ENCODE measurements around the gene SPATA12.

SPATA12 gene

GRCh38 chr3:57098418-57099310 lies 38.2 kb downstream of the SPATA12 start:
- Mint-ChIP-seq H3K4me3 (no peak overlapping the region), H3K4me1 (peaks cover 2 to 9% of the 10 kb centered on the region in 2 donors), H3K27me3 (peaks cover 4 to 6% of the 10 kb centered on the region in 2 donors), H3K36me3 (no peaks in the 10 kb centered on the region), H3K9me3 (no peaks in the 10 kb centered on the region), H3K27ac (no peak overlapping the region)
- no peak for DNase-seq
- no peak for ATAC-seq (replicated peaks)

GRCh38 chr3:57100046-57100695 lies 39.7 kb downstream of the SPATA12 start:
- no peak overlapping the region for H3K4me3 Mint-ChIP-seq
- DNase-seq (peak; percentile 27), ATAC-seq (replicated peaks) (peak; percentile 83 to 88)
- H3K27ac Mint-ChIP-seq: no peak overlapping the region
- H3K4me1 Mint-ChIP-seq: no peaks in the 10 kb centered on the region
- no peaks in the 10 kb centered on the region for H3K9me3 Mint-ChIP-seq
- H3K27me3 Mint-ChIP-seq: peaks cover 4 to 6% of the 10 kb centered on the region in 2 donors
- no peaks in the 10 kb centered on the region for H3K36me3 Mint-ChIP-seq

GRCh38 chr3:57105585-57105984 lies 45.1 kb downstream of the SPATA12 start:
- H3K4me3 Mint-ChIP-seq: no peak overlapping the region
- ATAC-seq (replicated peaks): no peak
- H3K27me3 Mint-ChIP-seq: peaks cover 0 to 13% of the 10 kb centered on the region in 2 donors

GRCh38 chr3:57108684-57109083 lies 48.2 kb downstream of the SPATA12 start:
- H3K27me3 Mint-ChIP-seq: peaks cover 0 to 13% of the 10 kb centered on the region in 2 donors
- no peak overlapping the region for H3K27ac Mint-ChIP-seq
- ATAC-seq (replicated peaks): no peak
- H3K4me1 Mint-ChIP-seq: peaks cover 3 to 5% of the 10 kb centered on the region in 2 donors
- H3K9me3 Mint-ChIP-seq: no peaks in the 10 kb centered on the region
- H3K36me3 Mint-ChIP-seq: no peaks in the 10 kb centered on the region
- no peak for DNase-seq
- H3K4me3 Mint-ChIP-seq: no peak overlapping the region

More at GRCh38 chr3:57105585-57105984, 45.1 kb downstream of the SPATA12 start:
- no peak overlapping the region for H3K27ac Mint-ChIP-seq
- H3K36me3 Mint-ChIP-seq: no peaks in the 10 kb centered on the region
- H3K9me3 Mint-ChIP-seq: no peaks in the 10 kb centered on the region
- DNase-seq: no peak
- H3K4me1 Mint-ChIP-seq: no peaks in the 10 kb centered on the region

- Mint-ChIP-seq H3K9me3 (no peaks in the 10 kb centered on the region), H3K36me3 (no peaks in the 10 kb centered on the region), H3K4me3 (no peak overlapping the region), H3K27me3 (peaks cover 0 to 13% of the 10 kb centered on the region in 2 donors), H3K27ac (no peak overlapping the region), H3K4me1 (peaks cover 3 to 5% of the 10 kb centered on the region in 2 donors)
- ATAC-seq (replicated peaks): no peak
- no peak for DNase-seq
These were observed 49.2 kb downstream of the SPATA12 start for GRCh38 chr3:57109437-57110199.

- DNase-seq (no peak), ATAC-seq (replicated peaks) (no peak)
- Mint-ChIP-seq H3K4me1 (peaks cover 3 to 5% of the 10 kb centered on the region in 2 donors), H3K9me3 (no peaks in the 10 kb centered on the region), H3K27me3 (peaks cover 0 to 13% of the 10 kb centered on the region in 2 donors), H3K27ac (no peak overlapping the region), H3K36me3 (no peaks in the 10 kb centered on the region), H3K4me3 (no peak overlapping the region)
These were observed 49.8 kb downstream of the SPATA12 start for GRCh38 chr3:57110214-57110613.

- peaks cover 0 to 13% of the 10 kb centered on the region in 2 donors for H3K27me3 Mint-ChIP-seq
- no peak for ATAC-seq (replicated peaks)
- H3K27ac Mint-ChIP-seq: no peak overlapping the region
- H3K4me3 Mint-ChIP-seq: no peak overlapping the region
- H3K9me3 Mint-ChIP-seq: no peaks in the 10 kb centered on the region
- peaks cover 3 to 5% of the 10 kb centered on the region in 2 donors for H3K4me1 Mint-ChIP-seq
- no peaks in the 10 kb centered on the region for H3K36me3 Mint-ChIP-seq
- DNase-seq: no peak
These were observed 50.3 kb downstream of the SPATA12 start for GRCh38 chr3:57110798-57111197.

GRCh38 chr3:57112206-57112605 lies 51.7 kb downstream of the SPATA12 start:
- ATAC-seq (replicated peaks): peak in 1 of 2 donors; percentile 59
- Mint-ChIP-seq H3K36me3 (no peaks in the 10 kb centered on the region), H3K27ac (peak overlapping the region; percentile 69), H3K4me3 (no peak overlapping the region), H3K4me1 (peaks cover 3 to 5% of the 10 kb centered on the region in 2 donors), H3K27me3 (peaks cover 0 to 13% of the 10 kb centered on the region in 2 donors), H3K9me3 (no peaks in the 10 kb centered on the region)
- no peak for DNase-seq

GRCh38 chr3:57116501-57116900 lies 56.0 kb downstream of the SPATA12 start:
- Mint-ChIP-seq H3K4me3 (no peak overlapping the region), H3K9me3 (no peaks in the 10 kb centered on the region), H3K36me3 (no peaks in the 10 kb centered on the region), H3K4me1 (peaks cover 3 to 5% of the 10 kb centered on the region in 2 donors), H3K27ac (no peak overlapping the region), H3K27me3 (peaks cover 2% of the 10 kb centered on the region in 2 donors)
- no peak for DNase-seq
- ATAC-seq (replicated peaks): no peak

GRCh38 chr3:57118254-57118653 lies 57.8 kb downstream of the SPATA12 start:
- H3K27ac Mint-ChIP-seq: no peak overlapping the region
- H3K4me1 Mint-ChIP-seq: no peaks in the 10 kb centered on the region
- no peaks in the 10 kb centered on the region for H3K36me3 Mint-ChIP-seq
- H3K4me3 Mint-ChIP-seq: no peak overlapping the region
- peaks cover 9 to 10% of the 10 kb centered on the region in 2 donors for H3K27me3 Mint-ChIP-seq
- no peaks in the 10 kb centered on the region for H3K9me3 Mint-ChIP-seq
- DNase-seq (no peak), ATAC-seq (replicated peaks) (no peak)

GRCh38 chr3:57120040-57120439 lies 59.6 kb downstream of the SPATA12 start:
- H3K4me1 Mint-ChIP-seq: no peaks in the 10 kb centered on the region
- DNase-seq (no peak), ATAC-seq (replicated peaks) (no peak)
- no peak overlapping the region for H3K27ac Mint-ChIP-seq
- H3K27me3 Mint-ChIP-seq: peaks cover 9 to 10% of the 10 kb centered on the region in 2 donors
- no peak overlapping the region for H3K4me3 Mint-ChIP-seq
- no peaks in the 10 kb centered on the region for H3K9me3 Mint-ChIP-seq
- H3K36me3 Mint-ChIP-seq: no peaks in the 10 kb centered on the region

- no peaks in the 10 kb centered on the region for H3K9me3 Mint-ChIP-seq
- H3K4me1 Mint-ChIP-seq: no peaks in the 10 kb centered on the region
- peaks cover 9 to 10% of the 10 kb centered on the region in 2 donors for H3K27me3 Mint-ChIP-seq
- ATAC-seq (replicated peaks) (no peak), DNase-seq (no peak)
- H3K27ac Mint-ChIP-seq: no peak overlapping the region
- no peaks in the 10 kb centered on the region for H3K36me3 Mint-ChIP-seq
- no peak overlapping the region for H3K4me3 Mint-ChIP-seq
These were observed 60.1 kb downstream of the SPATA12 start for GRCh38 chr3:57120451-57121174.
